K562 (cell line): ENCODE data around the gene PSAP. TPM values are rescaled to one million over a fixed set of nuclear protein-coding genes. Genes with fewer than 3 reads are reported as not detected.

Source experiments
- ATAC-seq: fragments of 200-7000 bp; cut with Tn5 transposase; 3 replicates; pipeline ENCODE4 v1.9.1; 2020; ENCODE audit warnings: moderate library complexity
- BruUV-seq: library from RNA; stranded (reverse); fragments of 400-500 nt; replicated peaks from 2 replicates; lab custom pipeline; 2021; lab: Mats Ljungman, UMichigan
- CTCF ChIA-PET: fragments of 300-600 bp; formaldehyde crosslinking; extraction: SDS; loops from one replicate; lab custom pipeline; 2021; ENCODE audit warnings: low intra/inter-chr PET ratio; lab: Yijun Ruan, JAX
- POLR2A ChIA-PET: fragments of 300-600, 350-650 bp; sonication (Branson Sonifier 250); formaldehyde crosslinking; extraction: SDS; loops from one replicate; lab custom pipeline; 2021; ENCODE audit warnings: antibody characterized with exemption, inconsistent platforms; lab: Yijun Ruan, JAX
- DNase-seq, 4 experiments: peaks; one replicate each; pipeline versions ENCODE4 v3.0.0 to v3.0.0-alpha.2; 2011 to 2018; ENCODE audit warnings: low spot score in 3 of 4, mixed read lengths in 3 of 4; ENCODE audit errors: extremely low read depth in 1 of 4
- FAIRE-seq: peaks from 2 replicates; lab custom pipeline; 2011; peaks lifted over from hg19 to GRCh38; lab: Jason Lieb, UNC
- H2AFZ ChIP-seq: 2 replicates; pipeline ENCODE4 v1.6.0; 2011; ENCODE audit warnings: low read depth, low read length, control low read depth, inconsistent platforms
- H3K27ac ChIP-seq: fragments of 200-600 bp; 3 replicates; pipeline ENCODE4 v1.8.0; 2011; ENCODE audit warnings: low read depth, mild to moderate bottlenecking, control low read depth, inconsistent platforms, low read length, moderate library complexity, mixed read lengths; ENCODE audit errors: extremely low read depth
- H3K27me3 ChIP-seq, 2 experiments: fragments of 300-600 bp in 1 of 2; 2 replicates in 1 of 2; 3 replicates in 1 of 2; pipeline versions ENCODE4 v1.6.0 to v1.8.0; 2011; ENCODE audit warnings: inconsistent platforms in 2 of 2, low read length in 2 of 2, mild to moderate bottlenecking in 1 of 2, mixed read lengths in 1 of 2, moderate library complexity in 1 of 2; ENCODE audit not compliant: control insufficient read depth in 2 of 2, insufficient read depth in 2 of 2
- H3K36me3 ChIP-seq: fragments of 300-600 bp; 3 replicates; pipeline ENCODE4 v1.8.0; 2011; ENCODE audit warnings: mild to moderate bottlenecking, low read length, inconsistent platforms; ENCODE audit not compliant: control insufficient read depth, insufficient read depth
- H3K4me1 ChIP-seq, 2 experiments: fragments of 200-600 bp in 1 of 2; replicated peaks in 1 of 2; 2 replicates in 1 of 2; 3 replicates in 1 of 2; pipeline versions ENCODE4 v1.5.1 to v1.8.0; 2011; ENCODE audit warnings: inconsistent platforms in 2 of 2, low read length in 2 of 2, mild to moderate bottlenecking in 1 of 2, mixed read lengths in 1 of 2, moderate library complexity in 1 of 2; ENCODE audit not compliant: control insufficient read depth in 2 of 2, insufficient read depth in 2 of 2
- H3K4me2 ChIP-seq: 2 replicates; pipeline ENCODE4 v1.6.1; 2011; ENCODE audit warnings: low read length, control low read depth, inconsistent platforms, mixed read lengths; ENCODE audit not compliant: insufficient read depth
- H3K4me3 ChIP-seq: fragments of 200-600 bp; sonication (generic), shearing (Covaris generic); 2 replicates; pipeline ENCODE4 v1.5.1; 2016; ENCODE audit warnings: control low read depth, inconsistent platforms
- H3K79me2 ChIP-seq: fragments of 200-600 bp; 3 replicates; pipeline ENCODE4 v1.8.0; 2011; ENCODE audit warnings: low read length, inconsistent platforms; ENCODE audit not compliant: control insufficient read depth, insufficient read depth
- H3K9ac ChIP-seq, 2 experiments: 2 replicates each; pipeline versions ENCODE4 v1.6.0 to v1.6.1; 2011; ENCODE audit warnings: low read depth in 2 of 2, low read length in 2 of 2, control low read depth in 1 of 2, inconsistent platforms in 1 of 2, mild to moderate bottlenecking in 1 of 2, mixed read lengths in 1 of 2; ENCODE audit not compliant: insufficient read depth in 1 of 2
- H3K9me1 ChIP-seq: one replicate; pipeline ENCODE4 v1.6.0; 2011; ENCODE audit warnings: inconsistent platforms, mild to moderate bottlenecking, low read length, moderate library complexity; ENCODE audit not compliant: control insufficient read depth, insufficient read depth
- H3K9me3 ChIP-seq: replicated peaks from 2 replicates; pipeline ENCODE4 v1.5.1; 2011; ENCODE audit warnings: low read depth, low read length, inconsistent platforms; ENCODE audit not compliant: control insufficient read depth, insufficient read depth
- H4K20me1 ChIP-seq: replicated peaks from 2 replicates; pipeline ENCODE4 v1.6.1; 2011; ENCODE audit warnings: low read length, inconsistent platforms, mixed read lengths; ENCODE audit not compliant: control insufficient read depth, insufficient read depth
- CSDE1 ChIP-seq, 2 experiments: fragments of 450-650 bp; IDR thresholded peaks; 2 replicates each; pipeline ENCODE4 v1.6.1; 2016; ENCODE audit warnings: mild to moderate bottlenecking in 1 of 2
- GTF2B ChIP-seq: IDR thresholded peaks from 2 replicates; pipeline ENCODE4 v1.6.1; 2011; ENCODE audit not compliant: insufficient read length; ENCODE audit errors: extremely low read depth
- KDM4B ChIP-seq, 2 experiments: fragments of 450-650 bp in 1 of 2; sonication (generic) in 1 of 2; IDR thresholded peaks; 2 replicates each; pipeline ENCODE4 v1.6.1; 2016 to 2017; ENCODE audit warnings: borderline replicate concordance in 2 of 2, antibody characterized with exemption in 1 of 2, low read depth in 1 of 2, mild to moderate bottlenecking in 1 of 2
- LCOR ChIP-seq: sonication (generic); formaldehyde crosslinking; IDR thresholded peaks from 2 replicates; pipeline ENCODE4 v1.8.0; 2022; ENCODE audit warnings: mild to moderate bottlenecking, missing genetic modification reagents
- PCBP2 ChIP-seq: fragments of 200-400 bp; formaldehyde crosslinking; IDR thresholded peaks from 2 replicates; pipeline ENCODE4 v1.6.1; 2018; ENCODE audit warnings: low read length, low read depth, mild to moderate bottlenecking, moderate library complexity; ENCODE audit not compliant: poor library complexity, severe bottlenecking
- PTTG1 ChIP-seq: fragments of 450-650 bp; IDR thresholded peaks from 2 replicates; pipeline ENCODE4 v1.6.1; 2016; ENCODE audit warnings: low read depth, mild to moderate bottlenecking, missing genetic modification characterization, missing compliant biosample characterization
- RFX7 ChIP-seq: fragments of 250-450 bp; sonication (Bioruptor Pico); IDR thresholded peaks from 2 replicates; pipeline ENCODE4 v1.5.1; 2021; ENCODE audit warnings: mild to moderate bottlenecking
- SNAPC5 ChIP-seq: fragments of 250-450 bp; sonication (Bioruptor Pico); IDR thresholded peaks from 2 replicates; pipeline ENCODE4 v1.8.0; 2021; ENCODE audit warnings: moderate library complexity, mild to moderate bottlenecking, inconsistent platforms
- XRCC4 ChIP-seq: IDR thresholded peaks from one replicate; pipeline ENCODE4 v1.6.1; 2011; ENCODE audit not compliant: insufficient read depth, insufficient read length; ENCODE audit errors: extremely low read depth
- ZNF318 ChIP-seq, 2 experiments: fragments of 450-650 bp; IDR thresholded peaks; 2 replicates each; pipeline ENCODE4 v1.6.1; 2016; ENCODE audit warnings: mild to moderate bottlenecking in 2 of 2, borderline replicate concordance in 1 of 2, low read depth in 1 of 2, moderate library complexity in 1 of 2
- ZSCAN32 ChIP-seq: fragments of 450-650 bp; formaldehyde crosslinking; IDR thresholded peaks from 2 replicates; pipeline ENCODE4 v1.4.0; 2020; ENCODE audit warnings: mild to moderate bottlenecking, moderate library complexity
- whole genome bisulfite sequencing: fragments of 100-300 bp; shearing (Covaris generic); methylation state at CpG from one replicate; pipeline ENCODE4 v1.1.6; 2016; ENCODE audit warnings: low coverage, mixed read lengths; ENCODE audit not compliant: insufficient coverage; ENCODE audit errors: missing lambda C conversion rate; 5-methylcytosine and 5-hydroxymethylcytosine counted together
- in situ Hi-C: fragments of 300-500 bp; cut with MboI; formaldehyde crosslinking; loops from 4 replicates; pipeline ENCODE4 v1.15.0; 2018; ENCODE audit warnings: inconsistent platforms, mixed read lengths
- intact Hi-C: fragments of 100-400 bp; cut with micrococcal nuclease; formaldehyde crosslinking; loops from 2 replicates; pipeline ENCODE4 v1.14.2; 2022
- polyA plus RNA-seq, 8 experiments: library from polyadenylated mRNA; depleted of rRNA in 4 of 8; stranded (reverse) in 5 of 8; unstranded in 3 of 8; fragments of >200 nt; fragmentation: Nextera tagmentation in 2 of 8; fragmentation: Illumina TruSeq in 1 of 8; extraction: Ambion mirVana in 2 of 8; extraction: Trizol in 1 of 8; gene quantifications; 2 replicates each; pipeline versions ENCODE4 v1.2.1 to v1.2.3, GENCODE V29; 2011 to 2014; ENCODE audit warnings: inconsistent platforms in 1 of 8, missing spikeins in 1 of 8
- total RNA-seq, 7 experiments: library from RNA; depleted of rRNA in 6 of 7; stranded (reverse); fragments of >200 nt in 6 of 7; fragmentation: Illumina TruSeq in 2 of 7; extraction: Trizol in 2 of 7; gene quantifications; 2 replicates each; pipeline versions ENCODE4 v1.2.1 to v1.2.3, GENCODE V29; 2011 to 2021; ENCODE audit warnings: low replicate concordance in 1 of 7

The PSAP gene
- total and polyA plus RNA-seq, 9 of the 15 experiments (the other 6 are each of a cell fraction or from before 2014, with no cell fraction given), result 245 to 700 (median 429) TPM

- H3K79me2 ChIP-seq, result no peaks in the 10 kb centered on the region
- H3K9me1 ChIP-seq, result no peaks in the 10 kb centered on the region
- TF ChIP-seq LCOR (CRISPR knock-in tag) (no peak), XRCC4 (no peak), SNAPC5 (CRISPR knock-in tag) (no peak), KDM4B (IDR thresholded peaks at IDR 0.05; ENCODE audit: borderline replicate concordance in 2 of 2, low read depth in 1 of 2) (no peak), GTF2B (no peak), ZNF318 (IDR thresholded peaks at IDR 0.05; ENCODE audit: borderline replicate concordance in 1 of 2, low read depth in 1 of 2) (no peak), CSDE1 (IDR thresholded peaks at IDR 0.05) (no peak), RFX7 (no peak), PCBP2 (no peak), ZSCAN32 (CRISPR knock-in tag) (no peak), PTTG1 (tag) (no peak)
Observed at GRCh38 chr10:71899665-71900412, 48.8 kb upstream of the PSAP start.

More at GRCh38 chr10:71899665-71900412, 48.8 kb upstream of the PSAP start:
- ChIA-PET CTCF (interaction anchor here (7.0 to 7.4 kb wide), 2 partner anchors 147 to 439 kb away, joined by 55 to 159 read pairs; no protein-coding TSS in a partner anchor), POLR2A (interaction anchor here (0.7 to 1.0 kb wide), 2 partner anchors 28 to 161 kb away, joined by 3 to 4 read pairs; no protein-coding TSS in a partner anchor)
- no peak overlapping the region for H3K9ac ChIP-seq
- no peak for ATAC-seq
- H3K4me3 ChIP-seq, result no peak overlapping the region
- no peaks in the 10 kb centered on the region for H3K36me3 ChIP-seq
- H2AFZ ChIP-seq, result no peak overlapping the region
- H3K27me3 ChIP-seq, result no peaks in the 10 kb centered on the region
- no peak for FAIRE-seq
- in situ Hi-C loops (loop anchor here (5.0 to 10.0 kb wide), 3 partner anchors 147 to 437 kb away; no protein-coding TSS in a partner anchor), intact Hi-C loops (loop anchor here (5.0 to 10.0 kb wide), 3 partner anchors 72 to 518 kb away; no protein-coding TSS in a partner anchor)
- no peaks in the 10 kb centered on the region for H4K20me1 ChIP-seq
- H3K4me2 ChIP-seq, result no peak overlapping the region
- H3K27ac ChIP-seq, result no peak overlapping the region
- H3K9me3 ChIP-seq, result no peaks in the 10 kb centered on the region
- H3K4me1 ChIP-seq, result peaks cover 0 to 3% of the 10 kb centered on the region in 2 experiments; a peak in 2 of 5 replicates
- BruUV-seq, result no TSS peak
- no peak for DNase-seq
- 3% methylated on average over 3 of the region's 3 CpGs for WGBS
